Fibroblast of skin of scalp (primary cell): ENCODE measurements around the gene RUNX1.

Source experiments
- DNase-seq: peaks from one replicate; pipeline ENCODE4 v3.0.0-alpha.2; 2013

Gene RUNX1

DNA sequence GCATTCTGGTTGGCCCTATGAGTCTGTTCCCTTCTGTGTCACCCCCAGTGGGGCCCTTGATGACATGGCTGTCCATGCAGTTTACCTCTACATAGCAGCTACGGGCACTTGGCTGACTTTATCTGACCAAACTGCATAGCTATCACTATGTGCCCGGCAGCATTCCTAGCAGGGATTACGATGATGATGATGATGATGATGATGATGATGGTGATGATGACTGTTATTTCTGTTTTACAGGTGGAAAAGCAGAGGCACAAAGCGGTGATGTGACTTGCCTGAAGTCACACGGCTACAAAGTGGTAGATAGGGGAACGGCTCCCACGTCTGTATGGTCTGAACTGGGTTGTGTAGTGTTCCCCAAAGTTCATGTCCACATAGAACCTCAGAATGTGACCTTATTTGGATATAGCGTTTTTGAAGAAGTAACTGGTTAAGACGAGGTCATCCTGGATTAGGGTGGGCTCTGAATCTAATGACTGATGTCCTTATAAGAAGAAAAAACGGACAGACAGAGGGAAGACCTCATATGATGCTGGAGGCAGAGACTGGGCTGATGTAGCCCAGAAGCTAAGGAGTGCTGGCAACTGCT, 57.6 kb downstream of the RUNX1 start:
- DNase-seq, result no peak

DNA sequence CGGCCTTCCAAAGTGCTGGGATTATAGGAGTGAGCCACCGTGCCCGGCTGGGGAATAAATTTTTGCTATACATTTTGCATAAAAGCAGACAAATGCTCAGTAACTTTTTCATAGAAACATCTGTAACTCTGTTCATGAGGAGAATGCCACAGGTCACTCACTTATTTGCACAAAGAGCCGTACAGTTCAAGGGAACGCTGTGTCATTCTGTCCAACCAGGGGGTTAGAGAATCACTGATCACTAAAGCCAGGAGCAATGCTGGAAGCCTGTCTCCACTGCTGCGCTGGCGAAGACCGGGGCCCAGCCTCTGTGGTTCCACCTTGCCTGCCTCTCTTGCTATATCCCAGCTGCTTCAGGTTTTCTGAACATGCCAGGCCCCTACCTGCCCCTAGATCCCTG, 58.3 kb downstream of the RUNX1 start:
- no peak for DNase-seq

DNA sequence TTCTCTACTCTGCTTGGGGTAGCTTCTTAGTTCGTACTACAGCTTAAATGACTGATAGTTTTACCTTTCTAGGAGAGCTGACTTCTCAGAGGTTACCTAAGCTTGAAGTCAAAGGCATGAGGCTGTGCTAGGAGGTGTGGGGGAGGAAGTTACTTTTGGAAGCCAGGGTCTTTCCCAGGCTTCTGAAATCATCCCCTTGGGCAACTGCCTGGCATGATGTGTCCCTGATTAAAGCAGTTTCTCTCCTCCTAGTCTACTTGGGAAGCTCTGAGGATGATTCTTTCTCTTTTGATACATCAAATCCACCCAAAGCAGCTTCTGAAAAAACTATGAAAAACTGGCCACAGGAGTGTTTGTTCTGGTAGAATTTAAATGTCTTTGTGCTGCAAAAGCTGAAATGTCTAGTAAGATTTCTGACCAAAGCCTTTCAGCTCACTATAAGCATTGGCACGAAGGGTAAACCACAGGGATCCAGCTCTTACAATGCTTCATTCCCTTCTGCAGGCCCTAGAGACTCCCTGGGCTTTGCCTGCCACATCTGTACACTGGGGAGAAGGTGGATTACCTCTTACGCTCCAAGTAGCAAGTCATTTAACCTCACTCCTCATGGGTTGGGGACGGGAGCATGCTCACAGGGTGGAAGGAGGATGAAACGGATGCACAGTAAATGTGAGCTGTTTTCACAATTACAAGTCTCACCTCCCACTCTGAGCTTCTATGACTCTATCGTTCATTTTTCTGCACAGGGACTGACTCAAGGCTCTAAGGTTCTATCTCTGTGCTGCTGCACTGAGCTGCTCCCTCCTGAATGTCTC, 59.6 kb downstream of the RUNX1 start:
- peak; percentile 72 for DNase-seq

DNA sequence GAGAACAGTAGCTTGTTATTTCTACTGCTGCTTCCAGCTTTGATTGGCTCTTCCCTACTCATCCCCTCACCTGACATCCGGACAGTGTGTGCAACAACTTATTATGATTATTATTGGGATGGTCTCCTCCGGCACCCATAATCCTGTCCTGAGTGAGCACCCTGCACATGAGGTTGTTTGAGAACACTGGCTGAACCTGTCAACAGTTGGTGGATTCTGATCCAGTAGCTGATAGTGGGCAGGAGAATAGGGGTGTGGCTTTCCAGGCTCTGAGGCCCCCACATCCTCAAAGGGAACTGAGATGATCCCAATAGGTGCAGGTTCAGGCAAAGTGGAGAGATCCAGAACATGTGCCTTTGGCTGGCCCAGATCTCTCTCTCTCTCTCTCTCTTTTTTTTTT, 60.5 kb downstream of the RUNX1 start:
- no peak for DNase-seq

DNA sequence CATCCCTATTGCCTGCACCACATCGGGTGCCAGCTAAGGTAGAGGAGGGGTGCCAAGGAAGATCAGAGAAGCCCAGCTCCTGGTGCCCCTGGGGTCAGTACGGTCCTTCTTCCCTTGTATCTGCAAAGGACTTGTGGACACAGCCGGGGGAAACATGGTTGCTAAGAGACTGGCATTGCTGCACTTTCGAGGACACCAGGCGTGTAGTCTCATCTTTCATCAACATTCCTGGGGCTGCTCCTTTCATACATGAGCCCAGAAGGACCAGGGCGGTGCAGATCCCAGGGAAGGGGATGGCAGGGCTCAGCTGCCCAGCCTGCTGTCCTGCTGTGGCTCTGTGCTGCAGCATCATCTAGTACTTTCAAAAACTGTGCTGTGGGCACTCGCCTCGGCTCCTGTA, 61.0 kb downstream of the RUNX1 start:
- DNase-seq, result no peak

DNA sequence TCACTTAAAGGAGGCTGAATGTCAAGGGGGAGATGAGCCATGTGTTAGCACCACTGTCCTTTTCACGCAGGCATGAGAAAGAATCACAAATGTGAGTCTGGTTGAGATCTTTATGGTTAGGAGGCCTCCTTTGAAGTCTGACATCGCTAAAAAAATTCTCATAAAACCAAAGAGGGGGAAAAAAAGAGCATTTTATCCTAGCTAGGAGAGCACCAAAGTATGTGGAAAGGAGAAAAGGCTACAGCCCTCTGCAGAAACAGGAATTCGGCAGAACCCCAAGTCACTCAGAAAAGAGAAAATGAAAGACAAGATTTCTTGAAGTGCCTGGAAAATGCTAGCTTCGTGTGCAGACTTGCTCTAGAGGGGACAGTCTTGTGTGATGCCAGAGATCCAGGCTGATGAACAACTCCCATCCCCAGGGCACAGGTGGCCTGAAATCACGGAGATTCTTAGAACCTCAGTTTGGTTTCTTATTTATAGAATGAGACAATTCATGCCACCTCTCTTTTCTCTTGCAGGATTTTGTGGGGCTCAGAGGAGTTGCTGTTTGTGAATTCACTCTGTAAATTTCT, 61.5 kb downstream of the RUNX1 start:
- peak; percentile 29 for DNase-seq

DNA sequence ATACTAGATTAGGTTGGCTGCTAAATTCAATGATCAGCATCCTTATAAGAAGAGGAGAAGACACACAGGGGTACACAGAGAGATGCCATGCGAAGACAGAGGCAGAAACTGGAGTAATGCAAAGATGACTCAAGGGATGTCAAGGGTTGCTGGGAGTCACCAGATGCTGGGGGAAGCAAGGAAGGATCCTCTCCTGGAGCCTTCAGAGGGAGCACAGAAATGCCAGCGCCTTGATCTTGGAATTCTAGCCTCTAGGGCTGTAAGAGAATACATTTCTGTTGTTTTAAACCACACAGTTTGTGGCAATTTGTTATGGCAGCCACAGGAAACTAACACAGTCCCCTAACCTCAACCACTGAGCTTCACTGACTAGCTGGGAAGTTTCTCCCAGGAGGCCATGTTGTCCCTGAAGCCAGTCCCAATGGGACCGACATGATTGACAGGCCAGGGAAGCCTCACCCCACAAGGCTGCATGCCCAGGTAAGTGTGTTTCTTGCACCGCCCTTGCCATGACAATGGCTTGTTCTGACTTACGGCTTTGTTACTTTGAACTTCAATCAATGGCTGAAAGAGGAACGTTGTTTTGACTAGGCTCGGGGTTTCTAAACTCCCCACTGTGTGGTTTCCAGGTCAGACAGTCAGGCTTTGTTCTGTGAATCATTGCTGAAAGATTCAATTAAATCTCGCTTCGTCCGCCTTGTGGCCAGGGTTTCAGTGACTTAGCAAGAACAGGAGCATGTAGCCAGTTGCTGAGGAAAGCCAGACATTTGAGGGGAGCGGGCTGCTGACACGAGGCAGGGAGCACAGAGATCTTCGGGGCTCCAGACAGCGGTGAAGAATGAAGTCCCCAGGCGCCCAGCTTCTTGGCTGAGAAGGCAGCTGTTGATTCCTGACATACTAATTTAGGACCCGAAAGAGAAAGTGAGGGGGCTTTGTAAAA, 62.3 kb downstream of the RUNX1 start:
- peak; percentile 86 for DNase-seq

DNA sequence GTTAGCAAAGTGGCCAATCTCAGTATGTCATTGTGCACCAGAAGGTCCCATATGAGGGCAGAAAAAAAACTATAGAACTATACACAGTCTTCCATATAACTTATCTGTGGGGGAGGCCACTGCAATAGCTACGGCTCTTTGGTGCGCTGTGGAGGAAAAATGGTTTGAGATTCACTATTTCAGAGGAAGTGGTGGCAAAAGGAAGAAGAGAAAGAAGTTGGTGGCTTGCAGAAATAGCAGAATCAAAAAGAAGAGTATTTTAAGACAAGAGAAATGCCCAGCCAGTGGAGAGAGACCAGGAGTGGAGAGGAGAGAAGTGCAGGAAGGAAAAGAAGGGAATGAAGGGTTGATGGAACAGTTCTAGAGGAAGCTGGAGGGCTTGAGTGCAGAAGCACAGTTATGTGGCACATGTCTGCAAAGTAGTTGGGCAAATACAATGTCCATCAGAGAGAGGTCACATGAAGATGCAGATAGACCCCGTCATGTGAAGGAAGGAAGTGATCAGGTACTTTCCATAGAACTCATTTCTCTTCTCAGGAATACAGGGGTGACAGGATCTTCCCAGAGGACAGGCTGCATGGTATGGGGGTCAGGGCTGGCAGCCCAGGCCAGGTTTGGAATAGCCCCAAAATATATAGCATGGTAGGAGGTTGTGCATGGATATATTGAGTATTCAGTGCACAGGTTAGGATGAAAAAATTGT, 64.6 kb downstream of the RUNX1 start:
- no peak for DNase-seq

DNA sequence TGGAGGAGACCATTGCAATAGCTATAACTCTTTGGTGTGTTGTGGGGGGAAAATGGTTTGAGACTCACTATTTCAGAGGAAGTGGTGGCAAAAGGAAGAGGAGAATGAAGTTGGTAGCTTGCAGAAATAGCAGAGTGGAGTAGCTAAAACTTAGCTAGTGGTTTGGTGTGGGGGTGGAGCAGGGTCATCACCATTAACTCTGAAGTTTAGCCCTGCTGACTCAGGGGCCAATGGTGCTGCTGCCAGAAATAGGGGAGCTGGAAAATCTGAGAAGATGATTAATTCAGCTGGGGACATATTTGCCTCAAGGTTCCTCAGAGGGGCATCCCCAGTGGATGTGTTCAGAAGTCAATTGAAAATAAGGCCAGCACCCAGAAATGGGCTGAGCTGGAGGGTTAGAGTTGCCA, 65.4 kb downstream of the RUNX1 start:
- DNase-seq, result peak; percentile 72

DNA sequence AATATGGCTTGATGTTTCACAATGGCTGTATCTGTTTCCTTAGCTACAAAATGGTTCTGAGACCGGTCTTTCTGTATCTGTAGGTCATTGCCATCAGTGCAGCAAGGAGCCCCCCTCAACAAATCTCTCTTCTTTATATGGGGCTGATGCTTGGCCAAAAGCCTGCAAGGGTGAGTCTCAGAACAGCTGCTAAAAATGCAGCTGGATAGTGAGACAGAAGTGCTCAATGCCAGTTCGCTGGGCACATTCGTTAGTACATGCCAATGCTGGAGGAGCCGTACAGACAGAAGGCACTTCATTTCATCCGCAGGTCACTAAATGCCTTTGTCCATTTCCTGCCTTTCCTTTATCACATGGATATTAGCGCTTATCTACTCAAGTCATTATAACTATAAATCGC, 67.3 kb downstream of the RUNX1 start:
- no peak for DNase-seq

DNA sequence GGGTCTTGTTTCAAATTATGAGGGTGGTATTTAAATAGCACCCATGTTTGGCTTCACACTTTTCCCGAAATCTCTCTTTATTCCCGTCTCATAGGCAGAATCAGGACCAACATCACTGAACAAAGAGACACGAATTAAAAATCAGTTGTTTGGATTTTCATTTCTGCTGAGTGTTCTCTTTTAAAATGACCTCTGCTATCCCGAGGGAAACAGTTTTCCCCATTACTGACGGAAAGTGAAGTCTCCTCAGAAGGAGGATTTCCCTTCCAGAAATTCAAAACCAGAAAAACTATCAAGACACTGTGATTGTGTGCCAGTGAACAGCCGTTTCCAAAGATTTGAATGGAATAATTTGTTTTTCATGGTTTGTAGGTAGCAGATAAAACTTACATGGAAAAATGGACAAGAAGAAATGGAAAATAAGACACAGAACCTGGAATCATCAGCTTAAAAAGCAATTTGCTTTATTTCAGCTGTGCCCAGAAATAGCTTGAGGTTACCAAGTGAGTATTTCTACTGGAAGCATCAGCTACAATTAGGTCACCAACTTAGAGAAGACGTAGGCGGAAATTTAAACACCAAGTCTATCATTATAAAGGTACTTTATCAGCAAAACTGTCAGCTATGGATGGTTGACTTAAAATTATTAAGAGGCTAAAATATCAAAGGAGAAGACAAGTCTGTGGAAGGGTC, 68.5 kb downstream of the RUNX1 start:
- no peak for DNase-seq

DNA sequence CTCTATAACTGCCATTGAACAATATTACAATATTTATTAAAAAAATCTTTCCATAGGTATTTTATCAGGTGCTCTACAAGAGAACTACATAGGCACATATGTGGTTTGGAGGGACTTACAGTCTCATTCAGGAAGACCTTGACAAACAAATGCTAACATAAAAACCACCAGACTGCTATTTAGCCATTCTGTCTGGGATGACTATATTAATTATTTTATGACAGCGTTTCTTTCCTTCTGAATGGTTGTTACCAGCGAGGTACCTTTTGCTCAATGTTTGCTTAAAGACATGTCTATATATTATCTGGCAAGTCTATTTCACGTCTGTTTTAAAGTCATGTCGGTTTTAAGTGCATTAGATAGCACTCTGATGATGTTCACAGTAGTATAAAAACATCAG, 69.7 kb downstream of the RUNX1 start:
- DNase-seq, result no peak

DNA sequence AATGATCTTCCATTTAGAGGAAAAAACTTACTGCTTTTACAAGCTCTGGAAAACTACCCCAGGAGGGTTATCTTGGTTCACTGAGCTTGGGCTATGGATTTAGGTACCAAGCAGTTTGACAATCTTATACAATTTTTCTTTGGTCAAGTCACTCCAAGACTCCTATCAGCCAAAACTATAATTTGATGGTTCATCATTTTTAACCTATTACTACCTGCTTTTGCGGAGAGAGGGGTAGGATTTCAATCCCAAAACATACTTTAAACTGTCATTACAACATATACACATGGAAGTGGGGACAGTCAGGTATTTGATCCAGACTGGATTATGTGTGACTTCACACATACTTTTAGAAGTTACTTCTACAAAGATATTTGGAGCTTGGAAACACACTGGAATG, 71.8 kb downstream of the RUNX1 start:
- DNase-seq, result no peak

DNA sequence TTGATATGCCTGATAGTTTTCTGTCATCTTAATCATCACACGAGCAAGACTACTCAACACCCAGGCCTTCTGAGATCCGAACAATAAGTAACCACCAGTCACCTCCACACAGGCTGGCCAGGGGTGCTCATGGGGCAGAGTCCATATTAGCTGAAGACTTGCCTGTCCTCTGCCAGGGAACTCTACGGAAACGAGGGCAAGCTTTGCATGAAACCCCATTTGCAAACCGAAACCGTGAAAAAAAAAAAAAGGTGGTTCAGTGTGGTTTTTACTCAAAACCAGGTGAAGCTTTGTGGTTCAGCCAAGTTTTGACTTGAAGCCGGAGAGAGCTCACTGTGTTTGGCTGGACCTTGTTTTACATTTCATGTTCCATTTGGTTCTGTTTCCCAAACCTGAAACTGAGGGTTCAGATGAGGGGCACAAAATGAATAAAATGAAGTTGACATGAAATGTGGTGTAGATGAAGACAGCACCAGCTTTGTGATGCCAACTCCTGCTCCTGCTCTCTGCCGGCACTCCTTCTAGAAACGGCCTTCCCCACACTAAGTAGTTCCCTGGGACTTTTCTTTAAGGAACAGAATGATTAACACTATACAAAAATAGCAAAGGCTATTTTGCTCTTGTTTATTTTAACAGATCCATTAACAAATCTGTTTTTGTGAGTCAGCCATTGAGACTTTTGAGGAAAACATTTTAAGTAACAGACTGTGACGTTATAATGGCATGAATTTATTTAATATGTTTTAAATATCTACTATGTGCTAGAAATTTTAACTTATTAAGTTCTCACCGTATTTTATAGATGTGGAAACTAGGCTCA, 74.7 kb downstream of the RUNX1 start:
- no peak for DNase-seq

DNA sequence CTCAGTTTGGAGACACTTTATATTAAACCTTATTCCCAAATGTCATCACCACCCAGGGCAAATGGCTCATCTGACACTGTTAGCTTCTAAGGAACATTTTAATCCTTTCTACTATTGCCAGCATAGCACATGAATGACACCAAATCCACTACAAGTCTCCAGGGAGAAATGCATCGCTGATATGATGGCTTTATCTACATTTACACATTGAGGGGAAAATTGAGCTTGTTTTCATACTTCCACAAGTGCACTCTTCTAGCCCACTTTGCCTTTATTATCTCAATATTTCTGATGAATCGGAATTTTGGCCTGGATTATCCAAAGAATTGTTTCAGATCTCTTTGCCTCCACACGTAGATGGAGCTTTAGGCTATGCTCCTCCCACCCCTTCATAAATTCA, 75.4 kb downstream of the RUNX1 start:
- no peak for DNase-seq

DNA sequence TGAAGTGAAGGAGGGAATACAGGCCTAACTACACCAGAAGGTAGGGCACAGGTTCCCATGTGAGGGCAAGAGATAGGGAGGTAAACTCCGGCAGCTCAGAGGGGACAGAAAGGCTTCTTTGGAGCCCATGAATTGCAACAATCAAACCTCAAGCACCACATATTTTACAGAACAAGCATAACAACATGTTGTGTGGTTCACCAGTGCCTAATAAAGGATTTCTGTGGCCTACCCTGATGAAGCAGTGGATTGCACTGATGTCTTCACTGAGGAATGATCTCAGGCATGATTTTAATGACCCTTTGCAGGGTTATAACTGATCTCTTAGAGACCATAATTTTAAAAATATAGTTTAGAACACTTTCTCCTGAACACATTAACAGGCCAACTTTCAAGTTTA, 77.4 kb downstream of the RUNX1 start:
- no peak for DNase-seq

DNA sequence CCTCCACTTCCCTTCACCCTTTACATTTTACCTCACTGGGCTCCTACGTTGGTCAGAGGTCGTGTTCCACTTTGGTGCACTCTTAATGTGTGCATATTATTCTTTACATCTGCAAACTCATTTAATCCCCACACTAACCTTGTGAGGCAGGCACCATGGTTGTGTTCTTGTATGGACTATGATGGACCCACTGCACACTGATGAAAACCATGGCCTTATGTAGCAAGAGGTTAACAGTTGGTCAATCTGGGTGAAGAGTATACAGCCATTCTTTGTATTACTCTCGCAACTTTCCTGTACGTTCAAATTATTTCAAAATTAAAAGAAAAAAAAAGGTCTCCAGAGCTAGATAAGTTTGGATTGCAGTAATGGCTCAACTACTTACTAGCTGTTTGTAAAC, 78.5 kb downstream of the RUNX1 start:
- no peak for DNase-seq

DNA sequence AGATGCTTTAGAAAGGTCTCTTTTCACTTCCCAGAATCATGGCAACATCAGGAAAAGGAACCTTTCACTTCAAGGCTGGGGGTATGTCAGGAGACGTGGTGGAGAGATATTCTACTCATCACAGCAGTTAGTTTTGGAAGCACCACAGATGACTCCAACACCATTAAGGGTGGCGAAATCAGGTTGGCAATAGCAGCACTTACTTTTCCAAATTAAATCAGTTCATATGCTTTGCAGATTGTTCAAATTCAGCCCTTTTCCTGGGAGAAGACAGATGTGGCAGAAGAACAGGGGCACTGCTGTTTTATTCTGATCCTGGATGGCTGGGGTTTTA, 79.0 kb downstream of the RUNX1 start:
- no peak for DNase-seq

DNA sequence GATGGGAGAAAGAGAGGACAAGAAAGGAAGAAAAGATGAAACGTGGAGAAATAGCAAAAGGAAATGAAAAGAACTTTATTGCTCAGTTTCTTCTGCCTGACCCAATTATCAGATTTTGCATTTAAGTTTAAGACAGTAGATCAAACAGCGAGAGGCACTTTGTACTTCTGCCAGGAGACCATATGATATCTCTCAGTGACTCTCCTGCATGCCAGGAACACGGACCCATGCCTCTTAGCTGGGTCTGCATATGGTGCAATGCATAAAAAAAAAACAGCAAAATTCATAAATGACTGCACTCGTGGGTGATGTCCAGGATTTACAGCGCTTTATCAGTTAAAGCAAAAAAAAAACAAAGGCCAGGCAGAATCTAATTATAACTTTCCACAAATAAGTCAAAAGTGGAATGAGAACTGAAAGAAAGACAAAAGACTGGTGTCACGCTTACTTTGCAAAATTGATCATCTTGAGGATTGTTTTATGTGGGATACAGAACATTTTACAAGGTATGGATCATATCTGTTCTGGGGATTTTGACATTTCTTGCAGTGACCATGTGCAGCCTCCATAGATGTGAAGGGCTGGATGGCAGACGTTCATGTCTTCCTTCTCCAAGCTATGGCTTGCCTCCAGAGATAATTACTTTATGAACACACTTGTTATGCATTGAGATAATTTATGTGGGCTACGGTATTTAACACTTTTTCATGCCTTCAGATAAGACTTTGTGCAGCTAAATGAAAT, 79.5 kb downstream of the RUNX1 start:
- no peak for DNase-seq
